ENCODE measurements around the gene LAPTM5.

The LAPTM5 gene

GRCh38 chr1:30712583-30712982 is 45.0 kb downstream of the LAPTM5 start:
- no peak for DNase-seq

- DNase-seq: no peak
Observed at GRCh38 chr1:30710407-30710806, 47.2 kb downstream of the LAPTM5 start.

GRCh38 chr1:30708361-30708728 is 49.2 kb downstream of the LAPTM5 start:
- no peak for DNase-seq

- DNase-seq: peak; percentile 71
Observed at GRCh38 chr1:30707412-30708360, 49.9 kb downstream of the LAPTM5 start.

- DNase-seq: no peak
Observed at GRCh38 chr1:30706528-30706927, 51.0 kb downstream of the LAPTM5 start.

- no peak for DNase-seq
Observed at GRCh38 chr1:30705698-30706097, 51.9 kb downstream of the LAPTM5 start.

- DNase-seq: no peak
Observed at GRCh38 chr1:30704765-30705509, 52.6 kb downstream of the LAPTM5 start.

- no peak for DNase-seq
Observed at GRCh38 chr1:30704271-30704670, 53.3 kb downstream of the LAPTM5 start.

- no peak for DNase-seq
Observed at GRCh38 chr1:30702823-30703222, 54.8 kb downstream of the LAPTM5 start.

- no peak for DNase-seq
Observed at GRCh38 chr1:30701258-30701633, 56.3 kb downstream of the LAPTM5 start.

- DNase-seq: no peak
Observed at GRCh38 chr1:30700528-30701257, 56.9 kb downstream of the LAPTM5 start.

- no peak for DNase-seq
Observed at GRCh38 chr1:30699762-30700161, 57.8 kb downstream of the LAPTM5 start.

- no peak for DNase-seq
Observed at GRCh38 chr1:30698401-30698981, 59.1 kb downstream of the LAPTM5 start.

- DNase-seq: no peak
Observed at GRCh38 chr1:30697571-30698376, 59.8 kb downstream of the LAPTM5 start.

- no peak for DNase-seq
Observed at GRCh38 chr1:30696831-30697230, 60.7 kb downstream of the LAPTM5 start.

GRCh38 chr1:30695439-30695841 is 62.1 kb downstream of the LAPTM5 start:
- no peak for DNase-seq

GRCh38 chr1:30694280-30695175 is 63.0 kb downstream of the LAPTM5 start:
- no peak for DNase-seq

- no peak for DNase-seq
Observed at GRCh38 chr1:30693822-30694221, 63.8 kb downstream of the LAPTM5 start.

- DNase-seq: no peak
Observed at GRCh38 chr1:30693366-30693765, 64.2 kb downstream of the LAPTM5 start.

GRCh38 chr1:30692948-30693301 is 64.6 kb downstream of the LAPTM5 start:
- DNase-seq: no peak
